NCI-H1436 (cell line): ENCODE results near the gene RNF183.
"Not testable (repeated sequence)": the region's sequence is repeated elsewhere in the genome, so short reads cannot be mapped to it uniquely, and the experiment has no call there.

Source experiments
- DNase-seq: peaks from one replicate; lab custom pipeline; 2025; lab: John Stamatoyannopoulos, UW

RNF183 gene

DNA sequence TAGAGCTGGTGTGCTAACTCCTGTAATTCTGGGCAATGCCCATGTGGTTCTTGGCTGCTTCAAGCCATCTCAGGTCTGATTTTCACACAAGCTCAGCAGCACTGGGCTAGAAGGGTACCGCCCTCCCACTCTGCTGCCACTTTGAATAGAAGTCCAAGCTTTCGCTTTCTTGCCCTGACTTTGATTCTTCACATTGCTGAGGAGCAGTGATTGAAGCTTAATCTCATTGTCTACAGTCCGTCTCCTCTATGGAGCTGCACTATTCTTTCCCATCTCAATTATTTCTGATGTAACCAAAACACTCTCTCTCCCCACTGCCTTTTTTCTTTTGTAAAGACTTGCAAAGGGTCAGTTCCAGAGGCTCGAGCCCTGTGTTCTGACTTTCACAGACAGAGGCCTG, 12.9 kb upstream of the RNF183 start:
- no peak for DNase-seq

DNA sequence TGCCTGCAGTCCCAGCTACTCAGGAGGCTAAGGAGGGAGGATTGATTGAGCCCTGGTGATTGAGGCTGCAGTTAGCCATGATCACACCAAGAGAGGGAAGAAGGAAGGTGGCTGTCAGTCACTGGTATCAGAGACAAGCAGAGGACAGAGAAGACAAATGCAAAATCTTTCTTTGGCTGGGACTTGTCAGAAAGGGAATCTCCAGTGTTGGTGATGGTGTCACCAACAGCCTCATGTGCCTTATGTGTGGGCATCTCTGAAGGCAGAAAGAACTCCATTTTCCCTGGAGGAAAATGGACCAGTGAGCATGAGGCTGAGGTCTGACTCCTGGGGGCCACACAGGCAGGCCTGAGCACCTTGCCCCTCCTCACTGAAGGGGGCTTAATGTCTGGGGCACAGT, 12.1 kb upstream of the RNF183 start:
- no peak for DNase-seq

DNA sequence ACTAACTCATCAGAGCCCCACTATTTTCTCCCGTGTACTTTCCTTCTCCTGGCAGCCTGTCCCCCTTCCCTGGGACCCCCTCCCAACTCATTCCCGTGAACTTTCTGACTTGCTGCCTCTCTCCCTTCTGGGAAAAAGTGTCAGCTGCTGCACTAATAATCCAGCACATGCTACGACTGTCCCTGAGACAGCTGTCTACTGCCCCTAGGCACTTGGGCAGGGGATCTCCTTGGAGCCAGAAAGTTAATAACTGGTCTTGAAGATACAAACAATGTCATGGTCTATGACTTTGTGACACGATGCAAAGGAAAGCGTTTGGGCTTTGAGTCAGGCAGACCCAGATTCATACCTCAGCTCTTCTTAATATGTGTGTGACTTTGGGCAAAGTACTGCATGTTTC, 10.1 kb upstream of the RNF183 start:
- DNase-seq = no peak

DNA sequence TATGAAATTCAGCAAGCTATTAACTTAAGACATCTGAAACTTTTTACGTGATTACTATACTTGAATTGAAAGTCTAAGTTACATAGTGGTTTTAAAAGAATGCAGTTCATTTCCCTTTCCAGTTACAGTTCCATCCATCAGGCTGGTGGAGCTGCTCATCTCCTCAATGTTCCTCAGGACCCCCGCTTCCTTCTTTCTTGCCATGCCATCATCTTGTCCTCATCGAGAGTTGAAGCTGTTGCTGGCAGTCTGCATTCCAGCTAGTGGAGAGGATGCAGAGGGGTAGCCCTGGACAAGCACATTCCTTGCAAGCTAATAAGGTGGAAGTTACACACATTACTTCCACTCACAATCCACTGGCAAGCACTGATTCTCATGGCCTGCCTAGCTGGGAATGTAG, 8.8 kb upstream of the RNF183 start:
- no peak for DNase-seq

DNA sequence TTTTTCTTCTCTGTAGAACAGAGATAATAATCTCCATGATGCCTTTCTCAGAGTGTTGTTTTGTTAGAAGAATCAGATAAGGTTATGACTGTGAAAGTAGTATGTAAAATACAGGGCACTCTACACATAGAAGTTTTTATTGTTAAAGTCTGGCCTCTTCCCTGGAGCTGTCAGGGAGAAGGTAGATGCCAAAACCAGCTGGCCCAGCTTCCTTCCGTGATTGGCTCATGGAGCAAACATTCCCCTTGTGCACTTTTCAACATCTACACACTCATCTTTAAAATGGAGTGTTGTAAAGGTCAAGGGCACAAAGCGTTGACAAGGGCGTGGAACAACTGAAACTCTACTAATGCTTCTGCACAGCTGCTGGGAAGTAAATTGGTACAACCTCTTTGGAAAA, 7.4 kb upstream of the RNF183 start:
- no peak for DNase-seq

DNA sequence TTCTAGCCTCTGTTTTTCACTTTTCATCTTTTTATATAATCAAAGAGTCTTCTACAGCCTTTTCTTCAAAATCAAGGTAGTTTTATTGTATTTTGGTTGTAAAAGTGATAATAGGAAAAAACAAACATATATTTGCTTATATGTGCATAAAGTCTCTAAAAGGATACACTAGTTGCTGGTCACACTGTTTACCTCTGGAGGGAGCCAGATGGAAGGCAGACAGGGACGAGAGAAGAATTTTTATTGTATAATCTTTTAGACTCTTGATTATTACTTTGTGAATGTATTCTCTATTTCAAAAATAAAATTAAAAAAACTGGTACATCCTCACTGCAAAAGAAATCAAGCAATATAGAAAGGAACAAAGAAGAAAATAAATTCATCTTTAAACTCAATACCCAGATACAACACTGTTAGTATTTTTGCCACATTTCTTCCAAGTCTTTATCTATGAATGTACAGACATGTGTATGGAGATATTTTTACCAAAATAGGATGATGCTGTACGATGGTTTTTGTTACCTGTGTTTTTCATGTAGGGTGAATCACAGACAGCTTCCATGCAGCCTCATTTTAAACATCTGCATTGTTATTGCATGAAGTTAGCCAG, 6.1 kb upstream of the RNF183 start:
- peak; percentile 10 for DNase-seq

DNA sequence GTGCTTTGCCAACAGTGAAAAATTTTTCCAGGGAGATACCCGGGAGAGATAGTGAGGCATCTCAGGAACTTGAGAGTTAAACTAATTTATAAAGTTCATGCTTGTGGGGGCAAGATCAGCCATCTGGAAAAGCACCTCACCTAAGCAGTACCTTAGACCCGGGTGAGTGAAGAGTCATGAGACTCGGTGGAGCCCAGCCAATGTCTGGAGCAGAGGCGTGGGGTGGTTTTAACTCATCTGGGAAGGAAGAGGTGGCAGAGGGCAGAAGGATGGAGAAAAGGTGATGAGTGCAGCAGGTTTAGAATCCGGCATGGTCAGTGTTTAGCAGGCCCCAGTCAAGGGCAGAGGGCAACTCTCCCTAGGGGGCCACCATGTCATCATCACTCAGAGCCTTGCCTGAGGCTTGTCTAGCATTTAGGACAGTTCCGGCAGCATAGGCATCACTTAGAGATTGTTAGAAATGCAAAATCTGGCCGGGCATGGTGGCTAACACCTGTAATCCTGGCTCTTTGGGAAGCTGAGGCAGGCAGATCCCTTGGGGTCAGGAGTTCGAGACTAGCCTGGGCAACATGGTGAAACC, 4.3 kb upstream of the RNF183 start:
- no peak for DNase-seq

DNA sequence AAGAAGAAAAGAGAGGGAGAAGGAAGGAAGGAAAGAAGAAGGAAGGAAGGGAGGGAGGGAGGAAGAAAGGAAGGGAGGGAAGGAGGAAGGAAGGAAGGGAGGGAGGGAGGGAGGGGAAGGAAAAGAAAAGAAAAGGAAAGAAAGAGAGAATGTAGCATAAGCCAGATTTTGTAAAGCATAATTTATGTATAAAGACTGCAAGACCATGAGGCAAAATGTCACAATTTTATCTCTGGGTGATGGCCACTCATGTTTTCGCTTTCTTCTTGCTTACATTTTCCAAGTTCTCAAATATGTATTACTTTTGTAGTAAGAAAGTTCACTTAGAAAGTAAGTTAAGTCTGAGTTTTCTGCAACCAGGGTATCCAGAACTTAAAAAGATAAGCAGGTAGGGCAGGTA, 3.4 kb upstream of the RNF183 start:
- DNase-seq = no peak

DNA sequence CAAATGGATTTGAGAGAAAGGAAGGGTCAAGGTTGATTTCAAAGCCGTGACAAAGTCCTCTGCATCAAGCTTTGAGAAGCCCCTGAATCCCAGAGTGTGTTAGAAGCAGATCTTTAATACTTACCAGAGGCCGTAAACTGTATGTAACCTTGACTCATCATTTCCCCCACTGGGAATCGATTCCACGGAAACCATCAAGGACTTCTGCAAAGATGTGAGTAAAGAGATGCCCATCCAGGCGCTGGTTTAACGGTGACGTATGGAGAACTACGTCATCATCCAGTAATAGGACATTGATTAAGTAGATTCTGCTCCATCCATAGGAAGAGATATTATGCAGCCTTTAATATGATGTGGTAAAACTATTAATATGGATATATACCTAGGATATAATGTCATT, 1.6 kb downstream of the RNF183 start:
- no peak for DNase-seq

DNA sequence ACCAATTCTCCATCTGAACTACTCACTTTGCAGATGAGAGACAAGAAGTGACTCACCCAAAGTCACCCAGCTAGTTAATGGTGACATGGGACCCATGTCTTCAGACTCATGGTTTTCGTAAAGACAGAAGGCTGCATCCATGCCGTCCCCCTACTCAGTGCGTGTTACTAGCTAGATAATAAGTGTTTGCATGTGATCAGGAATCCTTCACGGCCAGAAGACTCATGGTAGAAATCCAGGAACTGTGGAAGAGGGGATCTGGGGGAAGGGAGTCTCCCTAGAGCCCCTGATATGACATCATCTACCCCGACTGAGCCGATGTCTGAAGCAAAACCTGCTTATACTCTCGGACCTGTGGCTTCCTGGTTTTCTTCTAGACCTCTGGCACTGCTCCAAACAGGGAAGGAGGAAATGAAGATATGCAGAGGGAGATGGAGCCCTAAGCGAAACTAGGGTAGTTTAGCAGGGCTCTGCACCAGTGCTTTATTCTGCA, 3.3 kb downstream of the RNF183 start:
- peak; percentile 63 for DNase-seq

DNA sequence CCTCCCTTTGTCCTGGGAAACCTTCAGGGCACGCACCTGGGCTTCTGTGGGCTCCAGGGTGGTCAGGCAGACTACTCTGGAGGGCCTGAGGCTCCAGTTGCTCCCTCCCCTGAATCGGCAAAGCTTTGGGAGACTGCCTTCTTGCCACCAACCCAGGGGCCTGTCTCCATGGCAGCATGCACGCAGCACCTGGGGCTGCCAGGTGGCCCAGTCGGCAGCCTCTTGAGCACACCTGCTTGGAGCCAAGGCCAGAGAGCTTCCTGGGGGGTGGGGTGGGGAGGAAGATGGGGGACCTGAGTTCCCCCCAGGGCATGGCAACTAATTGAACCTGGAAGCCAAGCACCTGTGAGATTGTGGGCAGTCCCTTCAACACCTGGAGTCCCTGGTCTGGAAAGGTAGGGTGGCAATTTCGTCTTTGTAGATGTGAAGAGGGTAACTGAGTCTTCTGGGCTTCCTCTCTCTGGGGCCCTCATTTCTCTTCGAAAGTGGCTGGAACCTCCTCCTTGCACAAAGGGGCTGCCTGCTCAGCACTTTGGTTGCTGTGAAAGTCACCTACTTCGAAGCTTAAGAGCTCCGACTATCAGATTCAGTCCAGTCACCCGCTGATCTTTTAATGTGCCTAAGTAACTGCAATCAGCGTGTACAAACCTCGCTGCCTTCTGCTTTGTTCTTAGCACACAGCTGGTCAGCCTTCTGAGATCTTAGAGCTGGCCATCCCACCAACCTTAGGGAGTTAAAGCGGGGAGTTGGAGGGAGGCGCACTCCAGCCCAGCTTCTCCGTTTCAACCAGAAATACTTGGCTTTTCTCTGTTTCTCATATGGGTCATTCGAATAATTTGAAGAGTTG, 4.0 kb downstream of the RNF183 start:
- peak; percentile 85 for DNase-seq

DNA sequence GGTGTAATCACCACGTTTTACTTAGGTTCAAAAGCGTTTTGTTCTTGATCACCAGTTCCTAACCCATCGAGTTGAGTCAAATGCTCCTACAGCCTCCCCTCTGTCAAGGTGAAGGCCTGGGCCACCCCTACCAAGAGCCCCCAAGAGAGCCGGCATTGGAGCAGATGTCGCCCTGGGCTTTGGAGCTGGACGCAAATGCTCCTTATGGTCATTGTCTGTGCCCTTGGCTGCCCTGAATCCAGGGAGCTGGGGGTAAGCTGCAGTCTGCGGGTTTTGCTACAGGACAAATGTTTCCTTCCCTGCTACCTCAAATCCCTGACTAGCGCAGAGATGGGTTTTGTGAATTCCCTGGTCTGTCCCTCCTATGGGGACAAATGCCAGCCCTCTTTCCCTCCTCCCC, 4.9 kb downstream of the RNF183 start:
- DNase-seq = no peak

DNA sequence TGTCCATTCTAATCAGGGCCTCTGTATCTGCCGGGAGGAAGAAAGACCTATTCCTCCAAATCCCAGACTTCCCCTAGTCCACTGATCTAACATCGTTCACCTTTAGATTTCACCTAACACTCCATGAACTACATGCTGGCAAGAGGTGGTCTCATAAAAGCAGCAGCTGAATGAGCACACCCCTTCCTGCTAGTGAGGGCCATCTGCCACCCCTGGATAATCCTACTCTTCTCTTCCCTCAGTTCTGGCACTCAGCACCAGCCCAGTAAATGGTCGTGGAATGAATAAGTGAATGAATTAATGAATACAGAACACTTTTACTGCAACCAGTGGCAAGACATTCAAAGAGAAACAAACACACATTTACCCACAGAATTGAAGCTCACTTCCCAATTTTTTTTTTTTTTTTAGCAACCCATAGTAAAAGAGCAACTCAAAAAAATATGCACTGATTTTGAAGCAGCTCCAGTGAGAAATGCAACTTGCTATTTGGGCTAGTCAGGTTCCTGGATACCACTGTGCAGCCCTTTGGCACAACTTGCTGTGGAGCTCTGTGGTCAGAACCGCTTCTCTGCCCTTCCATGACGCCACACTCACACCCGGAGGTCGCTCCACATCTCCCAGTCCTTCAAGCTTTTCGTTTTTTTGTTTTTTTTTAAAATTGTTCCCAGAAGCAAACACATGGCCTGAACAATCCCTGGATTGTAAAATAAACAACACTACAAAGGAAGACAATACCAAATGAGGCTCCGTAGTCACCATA, 6.2 kb downstream of the RNF183 start:
- DNase-seq = no peak

DNA sequence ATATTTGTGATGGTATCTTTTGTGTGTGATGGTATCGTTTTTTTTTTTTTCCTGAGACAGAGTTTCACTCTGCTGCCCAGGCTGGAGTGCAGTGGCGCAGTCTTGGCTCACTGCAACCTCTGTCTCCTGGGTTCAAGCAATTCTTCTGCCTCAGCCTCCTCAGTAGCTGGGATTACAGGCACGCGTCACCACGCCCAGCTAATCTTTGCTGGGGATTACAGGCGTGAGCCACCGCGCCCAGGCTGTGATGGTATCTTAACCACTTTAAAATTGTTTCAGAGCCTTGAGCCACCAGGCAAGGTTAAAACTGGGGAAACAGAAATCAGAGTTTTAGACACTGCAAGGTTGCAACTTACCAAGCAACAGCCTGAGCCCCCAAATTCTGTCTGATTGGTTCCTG, 6.9 kb downstream of the RNF183 start:
- DNase-seq = not testable (repeated sequence)

DNA sequence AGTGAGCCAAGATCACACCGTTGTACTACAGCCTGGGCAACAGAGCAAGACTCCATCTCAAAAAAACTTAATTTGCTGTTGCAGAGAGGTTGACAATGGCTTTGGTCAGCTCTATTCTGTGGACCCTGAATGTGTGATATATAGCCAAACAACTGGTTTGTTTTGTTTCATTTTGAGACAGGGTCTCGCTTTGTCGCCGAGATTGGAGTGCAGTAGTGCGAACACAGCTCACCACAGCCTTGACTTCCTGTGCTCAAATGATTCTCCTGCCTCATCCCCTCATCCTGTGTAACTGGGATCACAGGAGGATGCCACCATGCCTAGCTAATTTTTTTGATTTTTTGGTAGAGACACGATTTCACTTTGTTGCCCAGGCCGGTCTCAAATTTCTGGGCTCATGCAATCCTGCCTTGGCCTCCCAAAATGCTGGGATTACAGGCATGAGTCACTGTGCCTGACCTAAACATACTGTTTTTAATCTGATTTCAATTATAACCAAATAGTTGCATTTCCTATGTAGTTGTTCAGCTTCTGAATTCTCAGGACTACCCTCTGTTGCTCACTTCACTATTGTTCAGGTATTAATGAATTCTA, 9.8 kb downstream of the RNF183 start:
- DNase-seq = no peak

DNA sequence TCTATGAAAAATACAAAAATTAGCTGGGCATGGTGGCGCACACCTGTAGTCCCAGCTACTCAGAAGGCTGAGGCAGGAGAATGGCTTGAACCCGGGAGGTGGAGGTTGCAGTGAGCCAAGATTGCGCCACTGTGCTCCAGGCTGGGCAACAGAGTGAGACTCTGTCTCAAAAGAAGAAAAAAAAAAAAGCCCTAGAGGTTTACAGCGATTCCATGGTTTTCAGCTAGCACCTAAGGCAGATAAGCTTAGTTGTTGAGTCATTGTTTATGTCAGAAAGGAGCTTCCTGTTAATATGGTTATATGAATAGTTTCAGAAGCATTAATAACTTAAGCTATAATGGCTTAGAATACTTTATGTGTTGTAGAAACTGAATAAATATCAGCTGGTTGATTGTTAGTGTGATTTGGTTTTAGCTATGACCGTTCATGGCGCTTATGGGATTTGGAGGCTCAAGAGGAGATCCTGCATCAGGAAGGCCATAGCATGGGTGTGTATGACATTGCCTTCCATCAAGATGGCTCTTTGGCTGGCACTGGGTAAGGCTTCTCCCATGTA, 13.0 kb downstream of the RNF183 start:
- no peak for DNase-seq

DNA sequence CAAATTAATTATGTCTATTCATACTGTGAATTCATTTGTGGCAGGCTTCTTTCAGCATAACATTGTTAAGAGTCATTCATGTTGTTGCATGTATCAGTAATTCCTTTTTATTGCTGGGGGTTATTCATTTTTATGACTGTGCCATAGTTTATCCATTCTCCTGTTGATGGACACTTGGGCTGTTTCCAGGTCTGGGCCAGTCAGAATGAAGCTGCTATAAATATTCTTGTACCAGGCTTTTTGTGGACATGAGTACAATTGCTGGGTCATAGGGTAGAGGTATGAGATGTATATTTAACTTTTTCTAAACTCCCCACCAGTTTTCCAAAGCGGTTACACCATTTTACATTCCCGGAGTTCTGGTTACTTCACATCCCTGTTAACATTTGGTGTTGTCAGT, 14.1 kb downstream of the RNF183 start:
- DNase-seq = no peak

DNA sequence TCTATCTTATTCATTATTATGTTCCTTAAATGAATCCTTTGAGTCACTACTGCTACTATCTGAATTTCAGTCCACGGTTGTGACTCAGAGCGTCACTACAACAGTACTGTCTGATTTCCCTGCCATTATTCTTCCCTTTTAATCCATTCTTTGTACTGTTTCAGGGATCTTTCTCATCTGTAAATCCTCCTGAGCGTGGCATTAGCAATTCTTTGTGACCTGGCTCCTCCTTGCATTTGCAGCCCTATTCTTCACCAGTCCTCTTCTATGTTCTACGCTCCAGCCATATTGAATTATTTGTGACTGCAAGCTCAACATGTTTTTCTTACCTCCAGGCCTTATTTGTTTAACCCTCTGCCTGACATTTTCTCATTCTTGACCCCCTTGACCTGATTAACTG, 21.8 kb downstream of the RNF183 start:
- DNase-seq = no peak

DNA sequence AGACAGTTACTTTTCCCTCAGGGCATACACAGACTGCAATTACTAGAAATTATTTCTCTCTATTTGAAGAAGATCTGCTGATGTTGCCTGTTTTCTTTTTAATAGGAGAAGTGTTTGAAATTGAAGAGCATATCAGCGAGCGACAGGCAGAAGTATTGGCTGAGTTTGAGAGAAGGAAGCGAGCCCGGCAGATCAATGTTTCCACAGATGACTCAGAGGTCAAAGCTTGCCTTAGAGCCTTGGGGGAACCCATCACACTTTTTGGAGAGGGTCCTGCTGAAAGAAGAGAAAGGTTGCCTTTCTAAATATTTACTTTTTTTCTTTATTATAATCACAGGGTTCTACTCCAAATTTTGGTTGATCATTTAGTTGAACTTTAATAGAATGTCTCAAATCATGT, 24.3 kb downstream of the RNF183 start:
- DNase-seq = no peak

DNA sequence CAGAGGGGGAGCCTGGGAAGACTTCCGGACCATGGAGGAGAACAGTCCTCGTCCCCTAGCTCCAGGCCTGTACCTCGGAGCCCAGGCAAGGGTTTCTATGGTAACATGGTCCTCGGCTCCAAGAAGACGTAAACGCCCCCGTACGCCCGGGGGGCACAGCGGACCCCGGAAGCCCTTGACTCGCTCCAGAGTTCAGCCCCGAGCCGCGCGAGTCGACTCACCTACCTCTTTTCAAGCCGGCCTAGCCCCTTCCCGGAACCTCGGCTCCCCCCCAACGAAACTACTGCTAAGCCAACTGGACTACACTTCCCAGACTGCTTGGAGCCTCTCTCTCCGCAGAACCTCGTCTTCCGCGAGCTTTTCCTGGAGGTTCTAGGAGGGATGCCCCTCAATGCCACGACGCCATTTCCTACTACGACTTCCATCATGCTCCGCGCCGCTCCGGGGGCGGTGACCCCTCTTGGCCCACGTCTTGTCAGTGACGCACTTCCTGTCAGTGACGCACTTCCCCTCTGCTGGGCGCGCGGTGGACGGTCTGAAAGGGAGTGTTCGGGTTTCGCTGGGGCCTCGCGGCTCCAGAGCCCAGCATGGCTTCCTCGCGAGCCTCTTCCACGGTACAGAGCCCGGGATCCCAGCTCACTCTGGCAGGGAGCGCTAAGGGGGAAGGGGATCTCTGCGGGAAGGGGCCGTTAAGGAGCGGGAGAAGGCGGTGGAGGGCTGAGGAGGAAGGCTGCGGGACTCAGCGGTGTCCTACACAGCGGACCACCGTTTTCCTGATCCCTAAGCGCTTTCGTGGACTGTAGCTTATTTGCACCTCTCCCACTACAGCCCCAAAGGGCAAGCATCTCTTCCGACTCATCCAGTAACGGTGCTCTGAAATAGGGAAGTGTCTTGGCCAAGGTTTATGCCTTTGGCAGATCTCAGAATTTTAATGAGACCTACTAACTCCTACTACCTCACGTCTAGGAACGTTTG, 27.7 kb downstream of the RNF183 start, which contains the start of the genes CDC26 and PRPF4:
Gene CDC26 (minus strand): TSS at position 416 of the 975 bp plus-strand sequence. CDS start 3,065 bp downstream, outside the sequence.
Gene PRPF4 (plus strand): TSS at position 502 of the 975 bp plus-strand sequence. CDS start 86 bp downstream, at position 588.
- peak; percentile 96 for DNase-seq
